Measurements from ENCODE around the gene NOG. TPM values are rescaled to one million over a fixed set of nuclear protein-coding genes. Genes with fewer than 3 reads are reported as not detected.
A peak's percentile ranks its signal among the peaks of the same experiment; 100 is the strongest.

Gene NOG
- total and polyA plus RNA-seq, 9 of the 15 experiments (the other 6 are each of a cell fraction or from before 2014, with no cell fraction given): not detected

DNA sequence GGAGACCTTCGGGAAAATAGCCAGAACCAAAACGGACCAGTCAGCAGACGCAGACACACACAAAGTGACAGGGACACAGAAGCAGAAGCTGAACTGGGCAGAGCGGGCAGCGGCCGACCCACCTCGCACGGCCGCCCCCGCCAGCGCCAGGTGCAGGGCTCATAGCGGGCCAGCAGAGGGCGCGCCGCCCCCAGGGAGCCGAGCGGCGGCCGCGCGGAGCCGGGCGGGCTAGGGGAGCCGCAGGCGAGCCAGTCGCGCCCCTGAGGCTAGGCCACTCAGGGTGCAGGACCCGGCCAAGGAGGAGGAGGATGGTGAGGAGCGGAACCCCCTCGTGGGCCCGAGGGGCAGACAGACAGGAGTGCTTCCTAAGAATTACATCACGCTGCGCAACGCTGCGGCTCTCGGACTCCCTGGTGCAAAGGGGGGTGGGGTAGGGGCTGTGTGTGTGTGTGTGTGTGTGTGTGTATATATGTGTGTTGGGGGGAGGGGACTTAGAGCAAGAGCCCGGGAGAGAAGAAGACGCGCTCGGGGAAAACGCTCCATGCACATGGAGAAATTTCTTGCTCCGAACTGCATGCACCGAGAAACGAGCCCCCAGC is 913 bp upstream of the NOG start (continued):
- TF ChIP-seq, protein P1, sequence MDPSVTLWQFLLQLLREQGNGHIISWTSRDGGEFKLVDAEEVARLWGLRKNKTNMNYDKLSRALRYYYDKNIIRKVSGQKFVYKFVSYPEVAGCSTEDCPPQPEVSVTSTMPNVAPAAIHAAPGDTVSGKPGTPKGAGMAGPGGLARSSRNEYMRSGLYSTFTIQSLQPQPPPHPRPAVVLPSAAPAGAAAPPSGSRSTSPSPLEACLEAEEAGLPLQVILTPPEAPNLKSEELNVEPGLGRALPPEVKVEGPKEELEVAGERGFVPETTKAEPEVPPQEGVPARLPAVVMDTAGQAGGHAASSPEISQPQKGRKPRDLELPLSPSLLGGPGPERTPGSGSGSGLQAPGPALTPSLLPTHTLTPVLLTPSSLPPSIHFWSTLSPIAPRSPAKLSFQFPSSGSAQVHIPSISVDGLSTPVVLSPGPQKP (CRISPR knock-in tag; IDR thresholded peaks at IDR 0.05): no peak
- TF ChIP-seq MAZ (CRISPR knock-in tag; conservative IDR thresholded peaks at IDR 0.05 in 1 of 2, IDR thresholded peaks at IDR 0.05 in 1 of 2) (peak; percentile 59 to 61; a peak in 3 of 4 replicates), HSF4 (CRISPR knock-in tag; IDR thresholded peaks at IDR 0.05; ENCODE audit: borderline replicate concordance) (no peak), RBM39 (optimal IDR thresholded peaks at IDR 0.05; ENCODE audit: low read depth, low read length) (no peak), HIVEP1 (CRISPR knock-in tag; IDR thresholded peaks at IDR 0.05) (no peak), RBM15 (IDR thresholded peaks at IDR 0.05; ENCODE audit: insufficient read depth, low read length) (no peak), ZNF239 (CRISPR knock-in tag; IDR thresholded peaks at IDR 0.05) (no peak), ZNF232 (CRISPR knock-in tag; IDR thresholded peaks at IDR 0.05) (no peak), ZNF507 (tag; conservative IDR thresholded peaks at IDR 0.05) (no peak)
- TF ChIP-seq, protein P2, sequence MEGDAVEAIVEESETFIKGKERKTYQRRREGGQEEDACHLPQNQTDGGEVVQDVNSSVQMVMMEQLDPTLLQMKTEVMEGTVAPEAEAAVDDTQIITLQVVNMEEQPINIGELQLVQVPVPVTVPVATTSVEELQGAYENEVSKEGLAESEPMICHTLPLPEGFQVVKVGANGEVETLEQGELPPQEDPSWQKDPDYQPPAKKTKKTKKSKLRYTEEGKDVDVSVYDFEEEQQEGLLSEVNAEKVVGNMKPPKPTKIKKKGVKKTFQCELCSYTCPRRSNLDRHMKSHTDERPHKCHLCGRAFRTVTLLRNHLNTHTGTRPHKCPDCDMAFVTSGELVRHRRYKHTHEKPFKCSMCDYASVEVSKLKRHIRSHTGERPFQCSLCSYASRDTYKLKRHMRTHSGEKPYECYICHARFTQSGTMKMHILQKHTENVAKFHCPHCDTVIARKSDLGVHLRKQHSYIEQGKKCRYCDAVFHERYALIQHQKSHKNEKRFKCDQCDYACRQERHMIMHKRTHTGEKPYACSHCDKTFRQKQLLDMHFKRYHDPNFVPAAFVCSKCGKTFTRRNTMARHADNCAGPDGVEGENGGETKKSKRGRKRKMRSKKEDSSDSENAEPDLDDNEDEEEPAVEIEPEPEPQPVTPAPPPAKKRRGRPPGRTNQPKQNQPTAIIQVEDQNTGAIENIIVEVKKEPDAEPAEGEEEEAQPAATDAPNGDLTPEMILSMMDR (IDR thresholded peaks at IDR 0.05 in 2 of 3, conservative IDR thresholded peaks at IDR 0.05 in 1 of 3; ENCODE audit: insufficient read depth in 2 of 3, low read depth in 1 of 3, low read length in 3 of 3): peak; percentile 67 to 88 (median 76)
- TF ChIP-seq, protein P3, sequence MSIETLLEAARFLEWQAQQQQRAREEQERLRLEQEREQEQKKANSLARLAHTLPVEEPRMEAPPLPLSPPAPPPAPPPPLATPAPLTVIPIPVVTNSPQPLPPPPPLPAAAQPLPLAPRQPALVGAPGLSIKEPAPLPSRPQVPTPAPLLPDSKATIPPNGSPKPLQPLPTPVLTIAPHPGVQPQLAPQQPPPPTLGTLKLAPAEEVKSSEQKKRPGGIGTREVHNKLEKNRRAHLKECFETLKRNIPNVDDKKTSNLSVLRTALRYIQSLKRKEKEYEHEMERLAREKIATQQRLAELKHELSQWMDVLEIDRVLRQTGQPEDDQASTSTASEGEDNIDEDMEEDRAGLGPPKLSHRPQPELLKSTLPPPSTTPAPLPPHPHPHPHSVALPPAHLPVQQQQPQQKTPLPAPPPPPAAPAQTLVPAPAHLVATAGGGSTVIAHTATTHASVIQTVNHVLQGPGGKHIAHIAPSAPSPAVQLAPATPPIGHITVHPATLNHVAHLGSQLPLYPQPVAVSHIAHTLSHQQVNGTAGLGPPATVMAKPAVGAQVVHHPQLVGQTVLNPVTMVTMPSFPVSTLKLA (conservative IDR thresholded peaks at IDR 0.05): no peak
- TF ChIP-seq, protein P4, sequence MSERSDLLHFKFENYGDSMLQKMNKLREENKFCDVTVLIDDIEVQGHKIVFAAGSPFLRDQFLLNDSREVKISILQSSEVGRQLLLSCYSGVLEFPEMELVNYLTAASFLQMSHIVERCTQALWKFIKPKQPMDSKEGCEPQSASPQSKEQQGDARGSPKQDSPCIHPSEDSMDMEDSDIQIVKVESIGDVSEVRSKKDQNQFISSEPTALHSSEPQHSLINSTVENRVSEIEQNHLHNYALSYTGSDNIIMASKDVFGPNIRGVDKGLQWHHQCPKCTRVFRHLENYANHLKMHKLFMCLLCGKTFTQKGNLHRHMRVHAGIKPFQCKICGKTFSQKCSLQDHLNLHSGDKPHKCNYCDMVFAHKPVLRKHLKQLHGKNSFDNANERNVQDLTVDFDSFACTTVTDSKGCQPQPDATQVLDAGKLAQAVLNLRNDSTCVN (CRISPR knock-in tag; IDR thresholded peaks at IDR 0.05): no peak

Measured in K562 (cell line).